Measurements from ENCODE around the gene RFTN2. TPM values are rescaled to one million over a fixed set of nuclear protein-coding genes. Genes with fewer than 3 reads are reported as not detected.

The RFTN2 gene
- total and polyA plus RNA-seq, 2 experiments from 2014 or later, result 0.42 to 2.1 TPM

DNA sequence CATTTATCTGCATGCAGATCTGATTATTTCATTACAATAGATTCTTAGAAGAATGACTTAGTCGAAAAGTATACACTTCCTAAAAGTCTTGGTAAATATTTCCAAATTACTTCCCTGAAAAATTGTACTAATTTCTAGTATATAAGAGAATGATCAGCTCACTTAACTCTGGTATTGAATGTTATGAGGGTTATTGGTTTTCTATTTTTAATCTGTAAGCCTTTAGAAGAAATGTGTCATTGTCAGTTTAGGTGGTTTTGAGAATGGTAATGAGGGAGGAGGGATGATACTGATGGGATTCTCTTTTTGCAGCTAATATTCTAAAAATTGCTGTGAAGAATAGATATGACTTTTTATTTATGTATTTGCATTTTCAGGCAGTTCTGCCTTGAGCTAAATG, 135.7 kb downstream of the RFTN2 start:
- Mint-ChIP-seq H3K27me3 (ENCODE audit: insufficient read depth, low read depth, poor library complexity) (no peaks in the 10 kb centered on the region), H3K36me3 (ENCODE audit: low read depth) (peaks cover 87% of the 10 kb centered on the region)

More for the DNA sequence above, 135.7 kb downstream of the RFTN2 start:
- no peak for DNase-seq (ENCODE audit: low spot score)
- H3K4me2 ChIP-seq, result no peak overlapping the region
- H3K9me3 Mint-ChIP-seq, result no peaks in the 10 kb centered on the region
- H4K20me1 ChIP-seq (replicated peaks; ENCODE audit: insufficient read depth), result no peaks in the 10 kb centered on the region; the same call in 1 of the 2 replicates
- H3K27me3 ChIP-seq (ENCODE audit: insufficient read depth), result no peaks in the 10 kb centered on the region
- TF ChIP-seq STAT1 (IDR thresholded peaks at IDR 0.05; ENCODE audit: unreplicated experiment) (no peak), JUNB (IDR thresholded peaks at IDR 0.05; ENCODE audit: unreplicated experiment) (no peak), CREB1 (CRISPR knock-in tag; IDR thresholded peaks at IDR 0.05; ENCODE audit: low read depth) (no peak), EZH2phosphoT487 (IDR thresholded peaks at IDR 0.05; ENCODE audit: unreplicated experiment) (no peak), NANOG (IDR thresholded peaks at IDR 0.05; ENCODE audit: borderline replicate concordance) (no peak), POLR2AphosphoS5 (IDR thresholded peaks at IDR 0.05; ENCODE audit: low read depth) (no peak), ZNF331 (CRISPR knock-in tag; IDR thresholded peaks at IDR 0.05; ENCODE audit: low read depth) (no peak), EZH2 (IDR thresholded peaks at IDR 0.05; ENCODE audit: low read depth, unreplicated experiment) (no peak), ZNF114 (CRISPR knock-in tag; IDR thresholded peaks at IDR 0.05) (no peak)
- TF ChIP-seq, protein P1, sequence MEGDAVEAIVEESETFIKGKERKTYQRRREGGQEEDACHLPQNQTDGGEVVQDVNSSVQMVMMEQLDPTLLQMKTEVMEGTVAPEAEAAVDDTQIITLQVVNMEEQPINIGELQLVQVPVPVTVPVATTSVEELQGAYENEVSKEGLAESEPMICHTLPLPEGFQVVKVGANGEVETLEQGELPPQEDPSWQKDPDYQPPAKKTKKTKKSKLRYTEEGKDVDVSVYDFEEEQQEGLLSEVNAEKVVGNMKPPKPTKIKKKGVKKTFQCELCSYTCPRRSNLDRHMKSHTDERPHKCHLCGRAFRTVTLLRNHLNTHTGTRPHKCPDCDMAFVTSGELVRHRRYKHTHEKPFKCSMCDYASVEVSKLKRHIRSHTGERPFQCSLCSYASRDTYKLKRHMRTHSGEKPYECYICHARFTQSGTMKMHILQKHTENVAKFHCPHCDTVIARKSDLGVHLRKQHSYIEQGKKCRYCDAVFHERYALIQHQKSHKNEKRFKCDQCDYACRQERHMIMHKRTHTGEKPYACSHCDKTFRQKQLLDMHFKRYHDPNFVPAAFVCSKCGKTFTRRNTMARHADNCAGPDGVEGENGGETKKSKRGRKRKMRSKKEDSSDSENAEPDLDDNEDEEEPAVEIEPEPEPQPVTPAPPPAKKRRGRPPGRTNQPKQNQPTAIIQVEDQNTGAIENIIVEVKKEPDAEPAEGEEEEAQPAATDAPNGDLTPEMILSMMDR (conservative IDR thresholded peaks at IDR 0.05; ENCODE audit: low read depth in 2 of 2), result no peak
- TF ChIP-seq, protein P2, sequence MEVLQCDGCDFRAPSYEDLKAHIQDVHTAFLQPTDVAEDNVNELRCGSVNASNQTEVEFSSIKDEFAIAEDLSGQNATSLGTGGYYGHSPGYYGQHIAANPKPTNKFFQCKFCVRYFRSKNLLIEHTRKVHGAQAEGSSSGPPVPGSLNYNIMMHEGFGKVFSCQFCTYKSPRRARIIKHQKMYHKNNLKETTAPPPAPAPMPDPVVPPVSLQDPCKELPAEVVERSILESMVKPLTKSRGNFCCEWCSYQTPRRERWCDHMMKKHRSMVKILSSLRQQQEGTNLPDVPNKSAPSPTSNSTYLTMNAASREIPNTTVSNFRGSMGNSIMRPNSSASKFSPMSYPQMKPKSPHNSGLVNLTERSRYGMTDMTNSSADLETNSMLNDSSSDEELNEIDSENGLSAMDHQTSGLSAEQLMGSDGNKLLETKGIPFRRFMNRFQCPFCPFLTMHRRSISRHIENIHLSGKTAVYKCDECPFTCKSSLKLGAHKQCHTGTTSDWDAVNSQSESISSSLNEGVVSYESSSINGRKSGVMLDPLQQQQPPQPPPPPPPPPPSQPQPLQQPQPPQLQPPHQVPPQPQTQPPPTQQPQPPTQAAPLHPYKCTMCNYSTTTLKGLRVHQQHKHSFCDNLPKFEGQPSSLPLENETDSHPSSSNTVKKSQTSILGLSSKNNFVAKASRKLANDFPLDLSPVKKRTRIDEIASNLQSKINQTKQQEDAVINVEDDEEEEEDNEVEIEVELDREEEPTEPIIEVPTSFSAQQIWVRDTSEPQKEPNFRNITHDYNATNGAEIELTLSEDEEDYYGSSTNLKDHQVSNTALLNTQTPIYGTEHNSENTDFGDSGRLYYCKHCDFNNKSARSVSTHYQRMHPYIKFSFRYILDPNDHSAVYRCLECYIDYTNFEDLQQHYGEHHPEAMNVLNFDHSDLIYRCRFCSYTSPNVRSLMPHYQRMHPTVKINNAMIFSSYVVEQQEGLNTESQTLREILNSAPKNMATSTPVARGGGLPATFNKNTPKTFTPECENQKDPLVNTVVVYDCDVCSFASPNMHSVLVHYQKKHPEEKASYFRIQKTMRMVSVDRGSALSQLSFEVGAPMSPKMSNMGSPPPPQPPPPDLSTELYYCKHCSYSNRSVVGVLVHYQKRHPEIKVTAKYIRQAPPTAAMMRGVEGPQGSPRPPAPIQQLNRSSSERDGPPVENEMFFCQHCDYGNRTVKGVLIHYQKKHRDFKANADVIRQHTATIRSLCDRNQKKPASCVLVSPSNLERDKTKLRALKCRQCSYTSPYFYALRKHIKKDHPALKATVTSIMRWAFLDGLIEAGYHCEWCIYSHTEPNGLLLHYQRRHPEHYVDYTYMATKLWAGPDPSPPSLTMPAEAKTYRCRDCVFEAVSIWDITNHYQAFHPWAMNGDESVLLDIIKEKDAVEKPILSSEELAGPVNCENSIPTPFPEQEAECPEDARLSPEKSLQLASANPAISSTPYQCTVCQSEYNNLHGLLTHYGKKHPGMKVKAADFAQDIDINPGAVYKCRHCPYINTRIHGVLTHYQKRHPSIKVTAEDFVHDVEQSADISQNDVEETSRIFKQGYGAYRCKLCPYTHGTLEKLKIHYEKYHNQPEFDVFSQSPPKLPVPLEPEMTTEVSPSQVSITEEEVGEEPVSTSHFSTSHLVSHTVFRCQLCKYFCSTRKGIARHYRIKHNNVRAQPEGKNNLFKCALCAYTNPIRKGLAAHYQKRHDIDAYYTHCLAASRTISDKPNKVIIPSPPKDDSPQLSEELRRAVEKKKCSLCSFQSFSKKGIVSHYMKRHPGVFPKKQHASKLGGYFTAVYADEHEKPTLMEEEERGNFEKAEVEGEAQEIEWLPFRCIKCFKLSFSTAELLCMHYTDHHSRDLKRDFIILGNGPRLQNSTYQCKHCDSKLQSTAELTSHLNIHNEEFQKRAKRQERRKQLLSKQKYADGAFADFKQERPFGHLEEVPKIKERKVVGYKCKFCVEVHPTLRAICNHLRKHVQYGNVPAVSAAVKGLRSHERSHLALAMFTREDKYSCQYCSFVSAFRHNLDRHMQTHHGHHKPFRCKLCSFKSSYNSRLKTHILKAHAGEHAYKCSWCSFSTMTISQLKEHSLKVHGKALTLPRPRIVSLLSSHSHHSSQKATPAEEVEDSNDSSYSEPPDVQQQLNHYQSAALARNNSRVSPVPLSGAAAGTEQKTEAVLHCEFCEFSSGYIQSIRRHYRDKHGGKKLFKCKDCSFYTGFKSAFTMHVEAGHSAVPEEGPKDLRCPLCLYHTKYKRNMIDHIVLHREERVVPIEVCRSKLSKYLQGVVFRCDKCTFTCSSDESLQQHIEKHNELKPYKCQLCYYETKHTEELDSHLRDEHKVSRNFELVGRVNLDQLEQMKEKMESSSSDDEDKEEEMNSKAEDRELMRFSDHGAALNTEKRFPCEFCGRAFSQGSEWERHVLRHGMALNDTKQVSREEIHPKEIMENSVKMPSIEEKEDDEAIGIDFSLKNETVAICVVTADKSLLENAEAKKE (CRISPR knock-in tag; IDR thresholded peaks at IDR 0.05), result no peak
- TF ChIP-seq, protein P3, sequence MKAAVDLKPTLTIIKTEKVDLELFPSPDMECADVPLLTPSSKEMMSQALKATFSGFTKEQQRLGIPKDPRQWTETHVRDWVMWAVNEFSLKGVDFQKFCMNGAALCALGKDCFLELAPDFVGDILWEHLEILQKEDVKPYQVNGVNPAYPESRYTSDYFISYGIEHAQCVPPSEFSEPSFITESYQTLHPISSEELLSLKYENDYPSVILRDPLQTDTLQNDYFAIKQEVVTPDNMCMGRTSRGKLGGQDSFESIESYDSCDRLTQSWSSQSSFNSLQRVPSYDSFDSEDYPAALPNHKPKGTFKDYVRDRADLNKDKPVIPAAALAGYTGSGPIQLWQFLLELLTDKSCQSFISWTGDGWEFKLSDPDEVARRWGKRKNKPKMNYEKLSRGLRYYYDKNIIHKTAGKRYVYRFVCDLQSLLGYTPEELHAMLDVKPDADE (IDR thresholded peaks at IDR 0.05), result no peak
- TF ChIP-seq, protein P4, sequence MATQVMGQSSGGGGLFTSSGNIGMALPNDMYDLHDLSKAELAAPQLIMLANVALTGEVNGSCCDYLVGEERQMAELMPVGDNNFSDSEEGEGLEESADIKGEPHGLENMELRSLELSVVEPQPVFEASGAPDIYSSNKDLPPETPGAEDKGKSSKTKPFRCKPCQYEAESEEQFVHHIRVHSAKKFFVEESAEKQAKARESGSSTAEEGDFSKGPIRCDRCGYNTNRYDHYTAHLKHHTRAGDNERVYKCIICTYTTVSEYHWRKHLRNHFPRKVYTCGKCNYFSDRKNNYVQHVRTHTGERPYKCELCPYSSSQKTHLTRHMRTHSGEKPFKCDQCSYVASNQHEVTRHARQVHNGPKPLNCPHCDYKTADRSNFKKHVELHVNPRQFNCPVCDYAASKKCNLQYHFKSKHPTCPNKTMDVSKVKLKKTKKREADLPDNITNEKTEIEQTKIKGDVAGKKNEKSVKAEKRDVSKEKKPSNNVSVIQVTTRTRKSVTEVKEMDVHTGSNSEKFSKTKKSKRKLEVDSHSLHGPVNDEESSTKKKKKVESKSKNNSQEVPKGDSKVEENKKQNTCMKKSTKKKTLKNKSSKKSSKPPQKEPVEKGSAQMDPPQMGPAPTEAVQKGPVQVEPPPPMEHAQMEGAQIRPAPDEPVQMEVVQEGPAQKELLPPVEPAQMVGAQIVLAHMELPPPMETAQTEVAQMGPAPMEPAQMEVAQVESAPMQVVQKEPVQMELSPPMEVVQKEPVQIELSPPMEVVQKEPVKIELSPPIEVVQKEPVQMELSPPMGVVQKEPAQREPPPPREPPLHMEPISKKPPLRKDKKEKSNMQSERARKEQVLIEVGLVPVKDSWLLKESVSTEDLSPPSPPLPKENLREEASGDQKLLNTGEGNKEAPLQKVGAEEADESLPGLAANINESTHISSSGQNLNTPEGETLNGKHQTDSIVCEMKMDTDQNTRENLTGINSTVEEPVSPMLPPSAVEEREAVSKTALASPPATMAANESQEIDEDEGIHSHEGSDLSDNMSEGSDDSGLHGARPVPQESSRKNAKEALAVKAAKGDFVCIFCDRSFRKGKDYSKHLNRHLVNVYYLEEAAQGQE (IDR thresholded peaks at IDR 0.05; ENCODE audit: unreplicated experiment), result no peak
- H3K4me1 ChIP-seq (ENCODE audit: insufficient read depth), result peaks cover 7% of the 10 kb centered on the region
- H3K27ac ChIP-seq (ENCODE audit: low read depth), result no peak overlapping the region
- H3K4me3 Mint-ChIP-seq, result no peak overlapping the region
- H2AFZ ChIP-seq, result no peak overlapping the region
- peaks cover 18% of the 10 kb centered on the region; the same call in 1 of the 2 replicates for H3K36me3 ChIP-seq (ENCODE audit: insufficient read depth)
- no peak for ATAC-seq
- no peak overlapping the region for H3K4me3 ChIP-seq
- H3F3A ChIP-seq (replicated peaks; ENCODE audit: low read depth), result 0 out of 2 replicates have a peak, but pooled peaks cover 3% of the 10 kb centered on the region
- H3K27ac Mint-ChIP-seq, result no peak overlapping the region
- H3K79me2 ChIP-seq (replicated peaks; ENCODE audit: insufficient read depth), result peaks cover 19% of the 10 kb centered on the region
- H3K9me2 ChIP-seq (ENCODE audit: insufficient read depth), result no peaks in the 10 kb centered on the region
- H3K4me1 Mint-ChIP-seq, result peaks cover 8% of the 10 kb centered on the region; the same call in 2 of the 3 replicates

All from GM23338 (cell line).